Amniotic stem cell (primary cell): ENCODE results near the gene MST1.

ENCODE experiments used
- DNase-seq: peaks from one replicate; lab custom pipeline; 2025; lab: John Stamatoyannopoulos, UW

MST1 gene

GRCh38 chr3:49655731-49656285 lies 33.5 kb downstream of the MST1 start:
- no peak for DNase-seq

- no peak for DNase-seq
Measured at GRCh38 chr3:49654955-49655556, 34.2 kb downstream of the MST1 start.

GRCh38 chr3:49654176-49654825 lies 35.0 kb downstream of the MST1 start:
- DNase-seq = no peak

GRCh38 chr3:49653621-49654020 lies 35.7 kb downstream of the MST1 start:
- DNase-seq = no peak

- DNase-seq = no peak
Measured at GRCh38 chr3:49652903-49653415, 36.3 kb downstream of the MST1 start.

GRCh38 chr3:49652218-49652902 lies 36.9 kb downstream of the MST1 start:
- no peak for DNase-seq

- no peak for DNase-seq
Measured at GRCh38 chr3:49650637-49651036, 38.6 kb downstream of the MST1 start.

- DNase-seq = no peak
Measured at GRCh38 chr3:49650177-49650576, 39.1 kb downstream of the MST1 start.

GRCh38 chr3:49649576-49649975 lies 39.7 kb downstream of the MST1 start:
- DNase-seq = no peak

- no peak for DNase-seq
Measured at GRCh38 chr3:49648354-49649019, 40.8 kb downstream of the MST1 start.

- no peak for DNase-seq
Measured at GRCh38 chr3:49647741-49648140, 41.5 kb downstream of the MST1 start.

- DNase-seq = no peak
Measured at GRCh38 chr3:49646236-49646635, 43.0 kb downstream of the MST1 start.

GRCh38 chr3:49644684-49645083 lies 44.6 kb downstream of the MST1 start:
- DNase-seq = no peak

- no peak for DNase-seq
Measured at GRCh38 chr3:49642708-49643145, 46.5 kb downstream of the MST1 start.

- DNase-seq = no peak
Measured at GRCh38 chr3:49641921-49642707, 47.2 kb downstream of the MST1 start.

- DNase-seq = no peak
Measured at GRCh38 chr3:49641292-49641691, 48.0 kb downstream of the MST1 start.

- no peak for DNase-seq
Measured at GRCh38 chr3:49639551-49639950, 49.7 kb downstream of the MST1 start.

GRCh38 chr3:49638445-49638844 lies 50.8 kb downstream of the MST1 start:
- no peak for DNase-seq

GRCh38 chr3:49636883-49637609 lies 52.2 kb downstream of the MST1 start:
- no peak for DNase-seq

- no peak for DNase-seq
Measured at GRCh38 chr3:49634736-49635135, 54.5 kb downstream of the MST1 start.
